GM12865 (cell line): ENCODE data around the gene CDC42EP1.
A peak's percentile ranks its signal among the peaks of the same experiment; 100 is the strongest.
"Not testable (repeated sequence)": the region's sequence is repeated elsewhere in the genome, so short reads cannot be mapped to it uniquely, and the experiment has no call there.

Source experiments
- DNase-seq: peaks from one replicate; pipeline ENCODE4 v3.0.0; 2010; ENCODE audit warnings: low read depth
- H3K4me3 ChIP-seq: 2 replicates; pipeline ENCODE4 v1.5.1; 2011; ENCODE audit warnings: mild to moderate bottlenecking, low read depth, low read length, control low read depth
- TF ChIP-seq, protein P1 (sequence below): IDR thresholded peaks from 2 replicates; pipeline ENCODE4 v1.5.1; 2011; ENCODE audit warnings: low read length, control low read depth, low read depth, inconsistent platforms; ENCODE audit not compliant: insufficient read depth; ENCODE audit errors: missing control alignments

Gene CDC42EP1

DNA sequence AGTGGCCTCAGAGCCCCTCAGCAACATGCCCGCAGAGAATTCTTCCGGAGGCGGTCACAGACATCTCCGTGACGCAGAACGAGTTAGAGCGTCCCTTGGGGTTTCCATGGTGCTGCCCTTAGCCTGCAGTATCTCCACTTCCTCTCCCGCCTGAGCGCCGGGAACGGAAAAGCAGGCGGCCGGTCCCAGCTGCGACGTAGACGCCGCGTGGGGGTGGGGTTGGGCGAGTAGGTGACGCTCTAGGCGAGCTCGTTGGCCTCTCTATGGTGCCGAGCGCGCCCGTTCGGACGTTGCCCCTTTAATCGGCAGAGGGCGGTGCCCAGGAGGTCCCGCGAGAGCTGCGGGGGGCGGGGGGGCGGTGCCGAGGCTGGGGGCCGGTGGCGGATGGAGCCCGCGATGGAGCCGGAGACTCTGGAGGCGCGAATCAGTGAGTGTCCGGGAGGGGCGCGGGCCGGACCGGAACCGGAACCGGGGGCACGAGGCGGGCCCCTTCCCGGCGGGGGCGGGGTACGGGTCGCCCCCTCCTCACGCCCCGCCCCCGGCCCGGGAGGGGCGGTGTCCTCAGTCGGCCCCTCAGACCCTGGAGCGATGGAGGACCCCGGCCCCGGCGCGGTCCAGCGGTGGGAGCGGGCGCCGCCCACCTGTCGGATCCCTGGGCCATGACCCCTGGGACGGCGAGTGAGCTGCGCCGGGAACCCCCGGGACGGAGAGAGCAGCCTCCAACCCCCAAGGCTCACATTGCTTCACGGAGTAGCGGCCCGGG is 48.4 kb downstream of the CDC42EP1 start, which contains the start of gene GGA1:
GGA1 (plus strand) TSS at position 358 of the 763 bp plus-strand sequence; CDS start at position 385, 27 bp downstream.
- H3K4me3 ChIP-seq = peak within 1 kb of the TSS; percentile 77
- TF ChIP-seq, protein P1, sequence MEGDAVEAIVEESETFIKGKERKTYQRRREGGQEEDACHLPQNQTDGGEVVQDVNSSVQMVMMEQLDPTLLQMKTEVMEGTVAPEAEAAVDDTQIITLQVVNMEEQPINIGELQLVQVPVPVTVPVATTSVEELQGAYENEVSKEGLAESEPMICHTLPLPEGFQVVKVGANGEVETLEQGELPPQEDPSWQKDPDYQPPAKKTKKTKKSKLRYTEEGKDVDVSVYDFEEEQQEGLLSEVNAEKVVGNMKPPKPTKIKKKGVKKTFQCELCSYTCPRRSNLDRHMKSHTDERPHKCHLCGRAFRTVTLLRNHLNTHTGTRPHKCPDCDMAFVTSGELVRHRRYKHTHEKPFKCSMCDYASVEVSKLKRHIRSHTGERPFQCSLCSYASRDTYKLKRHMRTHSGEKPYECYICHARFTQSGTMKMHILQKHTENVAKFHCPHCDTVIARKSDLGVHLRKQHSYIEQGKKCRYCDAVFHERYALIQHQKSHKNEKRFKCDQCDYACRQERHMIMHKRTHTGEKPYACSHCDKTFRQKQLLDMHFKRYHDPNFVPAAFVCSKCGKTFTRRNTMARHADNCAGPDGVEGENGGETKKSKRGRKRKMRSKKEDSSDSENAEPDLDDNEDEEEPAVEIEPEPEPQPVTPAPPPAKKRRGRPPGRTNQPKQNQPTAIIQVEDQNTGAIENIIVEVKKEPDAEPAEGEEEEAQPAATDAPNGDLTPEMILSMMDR = peak; percentile 2
- peak; percentile 99 for DNase-seq

DNA sequence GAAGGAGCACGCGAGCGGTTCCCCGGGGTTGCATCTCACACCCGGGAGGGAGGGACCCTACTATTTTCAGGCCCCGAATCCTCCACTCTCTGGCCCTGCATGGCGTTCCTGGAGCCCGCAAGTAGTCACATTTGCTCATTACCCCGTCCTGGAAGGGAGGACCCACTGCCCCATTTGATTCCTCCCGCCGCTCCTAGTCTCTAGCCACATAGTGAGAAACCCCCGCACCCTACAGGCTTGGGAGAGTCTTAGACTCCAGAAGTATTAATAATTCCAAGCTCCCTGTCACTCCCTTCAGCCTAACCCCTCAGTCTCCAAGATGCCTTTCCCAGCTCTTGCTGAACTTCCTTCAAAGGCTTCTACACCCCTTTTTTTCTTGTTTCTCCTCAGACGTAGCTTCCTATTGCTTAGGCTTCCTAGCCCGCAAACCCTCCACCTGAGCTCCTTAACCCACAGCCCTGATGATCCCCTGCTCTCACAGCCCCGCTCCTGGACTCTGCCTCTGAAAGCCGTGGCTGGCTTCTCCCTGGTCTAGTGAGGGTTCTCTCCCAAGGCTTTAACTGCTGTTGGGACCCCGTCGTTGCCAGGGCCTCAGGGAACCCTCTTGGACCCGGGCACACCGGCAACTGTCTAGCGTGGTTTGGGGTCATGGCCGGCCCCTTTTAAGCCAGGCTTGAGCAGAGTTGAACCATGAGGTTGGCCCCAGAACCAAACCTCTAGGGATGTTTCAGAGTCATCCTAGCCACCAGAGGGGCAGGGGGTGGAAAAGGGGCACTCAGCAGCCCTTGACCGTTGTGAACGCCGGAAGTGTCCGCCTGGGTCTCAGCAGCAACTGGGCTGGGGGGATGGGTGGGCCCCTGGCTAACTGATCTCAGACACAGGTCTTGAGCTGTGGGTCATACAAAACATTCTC is 49.2 kb downstream of the CDC42EP1 start:
- H3K4me3 ChIP-seq = peak overlapping the region; percentile 77
- TF ChIP-seq, protein P1 = no peak
- peak; percentile 81 for DNase-seq

DNA sequence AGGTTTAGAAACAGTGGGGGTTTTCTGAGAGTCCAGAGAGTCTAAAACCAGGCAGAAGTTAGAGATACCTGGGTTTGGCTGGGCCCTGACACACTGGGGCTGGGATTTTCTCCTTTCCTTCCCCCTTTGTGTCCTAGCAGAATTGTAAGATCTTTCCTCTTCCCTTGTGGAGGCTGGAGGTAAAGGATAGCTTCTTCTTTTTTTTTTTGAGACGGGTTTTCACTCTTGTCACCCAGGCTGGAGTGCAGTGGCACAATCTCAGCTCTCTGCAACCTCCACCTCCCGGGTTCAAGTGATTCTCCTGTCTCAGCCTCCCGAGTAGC is 49.8 kb downstream of the CDC42EP1 start:
- not testable (repeated sequence) for DNase-seq
- H3K4me3 ChIP-seq = peak overlapping the region; percentile 77

DNA sequence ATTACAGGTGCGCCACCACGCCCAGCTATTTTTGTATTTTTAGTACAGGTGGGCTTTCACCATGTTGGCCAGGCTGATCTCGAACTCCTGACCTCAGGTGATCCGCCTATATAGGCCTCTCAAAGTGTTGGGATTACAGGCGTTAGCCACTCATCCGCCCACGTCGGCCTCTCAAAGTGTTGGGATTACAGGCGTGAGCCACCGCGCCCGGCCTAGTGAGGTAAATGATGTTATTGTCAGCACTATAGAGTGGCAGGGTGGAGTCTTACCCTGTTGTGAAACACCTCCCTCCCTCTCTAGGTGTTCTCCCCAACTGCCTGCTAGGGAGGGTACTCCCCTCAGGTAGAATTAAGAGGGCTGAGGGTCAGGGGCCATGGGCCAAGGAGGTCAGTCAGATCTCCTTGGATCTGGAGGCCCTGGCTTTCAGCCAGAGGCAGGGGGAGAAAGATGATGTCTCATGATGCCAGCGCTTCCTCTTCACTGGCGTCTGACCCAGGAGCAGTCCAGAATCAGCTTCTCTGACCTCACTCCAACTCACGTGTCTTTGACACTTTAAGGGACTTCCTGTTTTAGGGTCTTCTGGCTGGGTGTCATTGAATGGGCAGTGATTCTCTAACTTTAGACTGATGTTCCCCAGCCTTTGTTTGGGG is 50.3 kb downstream of the CDC42EP1 start:
- TF ChIP-seq, protein P1 = no peak
- H3K4me3 ChIP-seq = peak overlapping the region; percentile 77
- no peak for DNase-seq

DNA sequence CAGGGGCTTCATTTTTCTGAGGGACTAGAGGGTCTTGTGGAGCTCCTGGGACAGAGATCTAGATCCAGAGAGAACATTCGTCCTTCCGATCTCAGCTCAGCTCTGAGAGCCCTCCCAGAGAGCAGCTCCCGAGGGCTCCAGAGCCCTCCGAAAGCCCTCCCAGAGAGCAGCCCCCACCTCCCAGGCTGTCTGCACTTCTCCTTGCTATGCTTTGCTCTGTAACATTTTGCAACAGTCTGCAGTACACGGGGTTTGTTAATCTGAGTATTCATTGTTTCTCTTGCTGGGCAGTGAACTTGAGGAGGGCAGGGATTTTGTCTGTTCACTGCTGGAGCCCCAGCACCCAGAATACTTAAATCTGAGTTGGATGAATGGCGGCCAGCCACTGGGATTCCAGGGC is 50.9 kb downstream of the CDC42EP1 start:
- TF ChIP-seq, protein P1 = no peak
- no peak overlapping the region for H3K4me3 ChIP-seq
- no peak for DNase-seq

DNA sequence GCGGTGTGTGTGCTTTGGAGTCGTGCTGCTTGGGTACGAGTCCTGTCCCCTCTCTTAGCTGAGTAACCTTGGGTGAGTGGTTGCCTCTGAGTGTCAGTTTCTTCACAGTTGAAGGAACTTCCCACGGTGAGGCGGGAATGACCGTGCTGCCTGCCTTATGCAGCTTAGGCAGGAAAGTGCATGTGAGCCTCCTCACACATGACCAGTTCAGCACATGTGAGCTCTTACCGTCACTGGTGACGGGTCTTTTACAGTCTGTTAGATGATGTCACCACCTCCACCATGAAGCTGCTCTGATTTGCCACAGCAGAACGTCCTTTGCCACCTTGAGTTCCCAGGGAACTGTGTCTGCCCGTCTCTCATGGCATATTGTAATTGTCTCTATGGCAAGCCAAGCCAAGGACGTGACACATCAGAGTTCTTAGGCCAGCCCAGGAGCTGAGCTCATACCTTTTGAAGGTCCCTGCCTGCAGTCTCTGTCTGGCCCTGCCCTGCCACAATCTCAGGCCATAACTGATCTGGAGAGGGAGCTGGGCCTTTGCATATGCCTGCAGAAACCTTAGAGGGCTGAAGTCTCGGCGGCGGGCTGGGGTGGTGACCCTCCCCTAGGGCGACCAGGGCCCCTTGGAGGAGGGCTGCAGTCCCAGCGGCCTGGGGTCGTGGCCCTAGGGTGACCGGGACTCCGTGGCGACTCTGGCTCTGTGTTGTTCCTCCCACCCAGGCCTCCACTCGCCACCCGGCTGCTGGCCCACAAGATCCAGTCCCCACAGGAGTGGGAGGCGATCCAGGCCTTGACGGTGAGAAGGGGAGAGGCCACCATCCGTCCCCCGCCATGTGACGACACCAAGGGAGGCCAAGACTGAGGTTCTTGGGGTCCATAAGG is 56.2 kb downstream of the CDC42EP1 start:
- DNase-seq = no peak
- TF ChIP-seq, protein P1 = no peak
- no peak overlapping the region for H3K4me3 ChIP-seq
